ENCODE measurements around the gene TSHZ2.

TSHZ2 gene

GRCh38 chr20:53036992-53037391 is 64.8 kb downstream of the TSHZ2 start:
- no peak for TF ChIP-seq TCF12 (IDR thresholded peaks at IDR 0.05; ENCODE audit: low read depth)
- TF ChIP-seq EP300 (IDR thresholded peaks at IDR 0.05; ENCODE audit: borderline replicate concordance) = no peak
- TF ChIP-seq, protein P1, sequence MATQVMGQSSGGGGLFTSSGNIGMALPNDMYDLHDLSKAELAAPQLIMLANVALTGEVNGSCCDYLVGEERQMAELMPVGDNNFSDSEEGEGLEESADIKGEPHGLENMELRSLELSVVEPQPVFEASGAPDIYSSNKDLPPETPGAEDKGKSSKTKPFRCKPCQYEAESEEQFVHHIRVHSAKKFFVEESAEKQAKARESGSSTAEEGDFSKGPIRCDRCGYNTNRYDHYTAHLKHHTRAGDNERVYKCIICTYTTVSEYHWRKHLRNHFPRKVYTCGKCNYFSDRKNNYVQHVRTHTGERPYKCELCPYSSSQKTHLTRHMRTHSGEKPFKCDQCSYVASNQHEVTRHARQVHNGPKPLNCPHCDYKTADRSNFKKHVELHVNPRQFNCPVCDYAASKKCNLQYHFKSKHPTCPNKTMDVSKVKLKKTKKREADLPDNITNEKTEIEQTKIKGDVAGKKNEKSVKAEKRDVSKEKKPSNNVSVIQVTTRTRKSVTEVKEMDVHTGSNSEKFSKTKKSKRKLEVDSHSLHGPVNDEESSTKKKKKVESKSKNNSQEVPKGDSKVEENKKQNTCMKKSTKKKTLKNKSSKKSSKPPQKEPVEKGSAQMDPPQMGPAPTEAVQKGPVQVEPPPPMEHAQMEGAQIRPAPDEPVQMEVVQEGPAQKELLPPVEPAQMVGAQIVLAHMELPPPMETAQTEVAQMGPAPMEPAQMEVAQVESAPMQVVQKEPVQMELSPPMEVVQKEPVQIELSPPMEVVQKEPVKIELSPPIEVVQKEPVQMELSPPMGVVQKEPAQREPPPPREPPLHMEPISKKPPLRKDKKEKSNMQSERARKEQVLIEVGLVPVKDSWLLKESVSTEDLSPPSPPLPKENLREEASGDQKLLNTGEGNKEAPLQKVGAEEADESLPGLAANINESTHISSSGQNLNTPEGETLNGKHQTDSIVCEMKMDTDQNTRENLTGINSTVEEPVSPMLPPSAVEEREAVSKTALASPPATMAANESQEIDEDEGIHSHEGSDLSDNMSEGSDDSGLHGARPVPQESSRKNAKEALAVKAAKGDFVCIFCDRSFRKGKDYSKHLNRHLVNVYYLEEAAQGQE (IDR thresholded peaks at IDR 0.05; ENCODE audit: low read depth) = no peak
- no peak for TF ChIP-seq CREB1 (IDR thresholded peaks at IDR 0.05; ENCODE audit: low read depth)
- TF ChIP-seq TEAD4 (IDR thresholded peaks at IDR 0.05) = no peak

DNA sequence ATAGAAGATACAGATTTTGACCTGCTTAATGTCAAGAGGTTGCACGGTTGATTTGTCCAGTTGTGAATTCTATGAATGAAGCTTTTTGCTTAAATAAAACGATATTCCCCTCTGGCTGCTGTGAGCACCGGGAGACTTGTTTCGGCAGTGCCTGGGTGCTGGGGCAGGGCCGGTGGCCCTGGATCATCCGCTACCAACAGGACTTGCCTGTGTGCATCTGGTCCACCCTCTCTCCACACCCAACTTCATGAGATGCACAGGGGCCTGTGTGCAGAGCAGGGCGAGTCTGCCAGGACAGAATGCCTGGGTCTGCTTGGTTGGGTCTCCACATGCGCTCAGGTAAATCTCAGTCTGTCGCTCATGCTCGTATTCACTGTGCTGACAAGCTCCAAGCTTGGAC is 65.5 kb downstream of the TSHZ2 start:
- no peak for TF ChIP-seq ZBTB7A (IDR thresholded peaks at IDR 0.05; ENCODE audit: low read depth)

DNA sequence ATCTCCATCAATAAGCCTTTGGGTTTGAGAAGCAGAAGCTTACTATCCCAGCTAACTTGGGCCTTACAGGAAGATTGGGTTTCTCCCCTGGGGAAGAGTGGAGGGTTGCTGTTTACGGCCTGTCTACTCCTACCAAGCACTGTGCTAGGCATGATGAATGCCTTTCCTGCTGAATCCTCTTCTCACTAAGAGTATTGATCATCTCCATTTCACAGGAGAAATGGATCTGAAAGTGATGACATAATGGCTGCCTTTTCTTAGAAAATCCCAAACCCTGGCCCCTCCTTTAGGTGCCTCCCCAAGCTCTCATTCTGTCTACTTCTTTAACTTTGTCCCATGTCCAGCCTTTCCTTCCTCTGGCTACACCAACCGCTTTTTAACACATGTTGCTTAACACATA is 66.1 kb downstream of the TSHZ2 start:
- TF ChIP-seq, protein P2, sequence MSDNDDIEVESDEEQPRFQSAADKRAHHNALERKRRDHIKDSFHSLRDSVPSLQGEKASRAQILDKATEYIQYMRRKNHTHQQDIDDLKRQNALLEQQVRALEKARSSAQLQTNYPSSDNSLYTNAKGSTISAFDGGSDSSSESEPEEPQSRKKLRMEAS (IDR thresholded peaks at IDR 0.05) = no peak
- TF ChIP-seq TAF1 (IDR thresholded peaks at IDR 0.05; ENCODE audit: low read depth) (no peak), TCF12 (IDR thresholded peaks at IDR 0.05; ENCODE audit: low read depth) (no peak), TEAD4 (IDR thresholded peaks at IDR 0.05) (no peak)

GRCh38 chr20:53040693-53041589 is 68.8 kb downstream of the TSHZ2 start:
- TF ChIP-seq NFIC (IDR thresholded peaks at IDR 0.05) (peak; percentile 53), CEBPB (IDR thresholded peaks at IDR 0.05) (no peak)

- TF ChIP-seq TEAD4 (IDR thresholded peaks at IDR 0.05) (no peak), ZBTB7A (IDR thresholded peaks at IDR 0.05; ENCODE audit: low read depth) (no peak), FOXM1 (IDR thresholded peaks at IDR 0.05; ENCODE audit: borderline replicate concordance, low read depth) (no peak), EGR1 (IDR thresholded peaks at IDR 0.05) (no peak)
- TF ChIP-seq, protein P2 (IDR thresholded peaks at IDR 0.05) = no peak
- TF ChIP-seq, protein P1 (IDR thresholded peaks at IDR 0.05; ENCODE audit: low read depth) = no peak
Observed at GRCh38 chr20:53042521-53042920, 70.4 kb downstream of the TSHZ2 start.

GRCh38 chr20:53044296-53044695 is 72.1 kb downstream of the TSHZ2 start:
- TF ChIP-seq TEAD4 (IDR thresholded peaks at IDR 0.05) = no peak
- no peak for TF ChIP-seq CEBPB (IDR thresholded peaks at IDR 0.05)
- TF ChIP-seq YY1 (IDR thresholded peaks at IDR 0.05; ENCODE audit: low read depth) = no peak
- TF ChIP-seq, protein P3, sequence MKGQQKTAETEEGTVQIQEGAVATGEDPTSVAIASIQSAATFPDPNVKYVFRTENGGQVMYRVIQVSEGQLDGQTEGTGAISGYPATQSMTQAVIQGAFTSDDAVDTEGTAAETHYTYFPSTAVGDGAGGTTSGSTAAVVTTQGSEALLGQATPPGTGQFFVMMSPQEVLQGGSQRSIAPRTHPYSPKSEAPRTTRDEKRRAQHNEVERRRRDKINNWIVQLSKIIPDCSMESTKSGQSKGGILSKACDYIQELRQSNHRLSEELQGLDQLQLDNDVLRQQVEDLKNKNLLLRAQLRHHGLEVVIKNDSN (IDR thresholded peaks at IDR 0.05) = no peak
- TF ChIP-seq TCF12 (IDR thresholded peaks at IDR 0.05; ENCODE audit: low read depth) = no peak
- TF ChIP-seq CREB1 (IDR thresholded peaks at IDR 0.05; ENCODE audit: low read depth) = no peak

DNA sequence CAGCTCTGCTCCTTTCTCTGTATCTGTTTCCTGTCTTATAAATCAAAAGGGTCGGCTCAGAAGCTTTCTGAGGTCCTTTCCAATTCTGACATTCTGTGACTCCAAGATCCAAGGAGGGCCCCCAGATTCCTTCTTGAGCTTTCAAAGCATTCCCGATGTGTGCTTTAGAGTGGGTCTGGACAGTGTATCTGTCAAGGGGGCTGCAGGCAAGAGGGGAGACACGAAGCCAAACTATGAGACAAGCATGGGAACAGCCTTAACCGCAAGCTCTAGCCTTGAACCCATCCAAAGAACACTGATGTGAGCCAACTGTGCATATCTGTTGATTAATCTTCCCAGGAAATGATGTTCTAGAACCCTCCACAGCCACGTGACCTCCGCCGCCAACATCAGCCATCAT is 73.8 kb downstream of the TSHZ2 start:
- TF ChIP-seq EGR1 (IDR thresholded peaks at IDR 0.05) = no peak
- TF ChIP-seq RAD21 (IDR thresholded peaks at IDR 0.05; ENCODE audit: low read depth) = no peak
- TF ChIP-seq, protein P2 (IDR thresholded peaks at IDR 0.05) = no peak
- TF ChIP-seq, protein P3 (IDR thresholded peaks at IDR 0.05) = no peak
- TF ChIP-seq YY1 (IDR thresholded peaks at IDR 0.05; ENCODE audit: low read depth) = no peak
- no peak for TF ChIP-seq TEAD4 (IDR thresholded peaks at IDR 0.05)
- TF ChIP-seq ZBTB7A (IDR thresholded peaks at IDR 0.05; ENCODE audit: low read depth) = no peak
- TF ChIP-seq CEBPB (IDR thresholded peaks at IDR 0.05) = no peak
- no peak for TF ChIP-seq EP300 (IDR thresholded peaks at IDR 0.05; ENCODE audit: borderline replicate concordance)
- TF ChIP-seq, protein P1 (IDR thresholded peaks at IDR 0.05; ENCODE audit: low read depth) = no peak
- no peak for TF ChIP-seq FOXM1 (IDR thresholded peaks at IDR 0.05; ENCODE audit: borderline replicate concordance, low read depth)
- TF ChIP-seq NFIC (IDR thresholded peaks at IDR 0.05) = no peak
- TF ChIP-seq TAF1 (IDR thresholded peaks at IDR 0.05; ENCODE audit: low read depth) = no peak
- TF ChIP-seq CREB1 (IDR thresholded peaks at IDR 0.05; ENCODE audit: low read depth) = no peak
- no peak for TF ChIP-seq TCF12 (IDR thresholded peaks at IDR 0.05; ENCODE audit: low read depth)

All from Ishikawa (cell line).